ENCODE data around the gene GTSF1L. TPM values are rescaled to one million over a fixed set of nuclear protein-coding genes. Genes with fewer than 3 reads are reported as not detected.

Gene GTSF1L
- total RNA-seq, 1 experiment from 2014 or later = not detected

- POLR2A ChIA-PET (ENCODE audit: unreplicated experiment) = interaction anchor here (0.6 to 1.0 kb wide), 4 partner anchors 30 to 954 kb away, joined by 3 to 19 read pairs (median 6); no protein-coding TSS in a partner anchor
- Histone ChIP-seq H3K27me3 (ENCODE audit: insufficient read depth, low read depth) (no peaks in the 10 kb centered on the region), H3K4me2 (peak overlapping the region; percentile 32), H3K4me3 (no peak overlapping the region), H3K9me2 (ENCODE audit: insufficient read depth) (no peaks in the 10 kb centered on the region), H3K9me3 (ENCODE audit: insufficient read depth, low read depth) (no peaks in the 10 kb centered on the region), H2AFZ (no peak overlapping the region), H3K27ac (peak overlapping the region; percentile 71), H4K20me1 (ENCODE audit: insufficient read depth) (no peaks in the 10 kb centered on the region), H3F3A (ENCODE audit: insufficient read depth, low read depth) (peaks cover 30% of the 10 kb centered on the region; the same call in 1 of the 2 replicates), H3K36me3 (ENCODE audit: low read depth) (no peaks in the 10 kb centered on the region), H3K4me1 (replicated peaks; ENCODE audit: insufficient read depth) (peaks cover 48% of the 10 kb centered on the region), H3K79me2 (ENCODE audit: low read depth) (no peaks in the 10 kb centered on the region)
- intact Hi-C loops (cut with micrococcal nuclease; ENCODE audit: unreplicated experiment) = loop anchor here (1.0 to 2.0 kb wide), 5 partner anchors 31 to 635 kb away; no protein-coding TSS in a partner anchor
- CTCF ChIA-PET = interaction anchor here (0.6 to 1.7 kb wide), 8 partner anchors 89 to 582 kb away, joined by 3 to 10 read pairs (median 4); no protein-coding TSS in a partner anchor
- TF ChIP-seq EZH2 (IDR thresholded peaks at IDR 0.05; ENCODE audit: low read depth) (no peak), CTCF (conservative IDR thresholded peaks at IDR 0.05) (no peak)
- peak; percentile 51 to 91 for DNase-seq
- no TSS peak for BruUV-seq (replicated peaks)
Observed at GRCh38 chr20:43751167-43752050, 24.6 kb upstream of the GTSF1L start.

GRCh38 chr20:43750774-43751166 lies 24.0 kb upstream of the GTSF1L start:
- no peak for TF ChIP-seq EZH2 (IDR thresholded peaks at IDR 0.05; ENCODE audit: low read depth)
- TF ChIP-seq CTCF (conservative IDR thresholded peaks at IDR 0.05) = no peak
- no TSS peak for BruUV-seq (replicated peaks)
- no peaks in the 10 kb centered on the region for H3K9me3 ChIP-seq (ENCODE audit: insufficient read depth, low read depth)
- H3K4me3 ChIP-seq = no peak overlapping the region
- CTCF ChIA-PET = interaction anchor here (0.6 to 1.7 kb wide), 7 partner anchors 92 to 340 kb away, joined by 3 to 10 read pairs (median 4); no protein-coding TSS in a partner anchor
- no peak overlapping the region for H2AFZ ChIP-seq
- no peaks in the 10 kb centered on the region for H3K79me2 ChIP-seq (ENCODE audit: low read depth)
- peaks cover 55% of the 10 kb centered on the region for H3K4me1 ChIP-seq (replicated peaks; ENCODE audit: insufficient read depth)
- no peaks in the 10 kb centered on the region for H3K27me3 ChIP-seq (ENCODE audit: insufficient read depth, low read depth)
- no peaks in the 10 kb centered on the region for H3K36me3 ChIP-seq (ENCODE audit: low read depth)
- POLR2A ChIA-PET (ENCODE audit: unreplicated experiment) = interaction anchor here (0.6 to 1.0 kb wide), 3 partner anchors 31 to 160 kb away, joined by 3 to 8 read pairs (median 4); no protein-coding TSS in a partner anchor
- no peaks in the 10 kb centered on the region for H4K20me1 ChIP-seq (ENCODE audit: insufficient read depth)
- no peak for DNase-seq
- no peaks in the 10 kb centered on the region for H3K9me2 ChIP-seq (ENCODE audit: insufficient read depth)
- peak overlapping the region; percentile 32; the same call in 1 of the 2 replicates for H3K4me2 ChIP-seq
- intact Hi-C loops (cut with micrococcal nuclease; ENCODE audit: unreplicated experiment) = loop anchor here (1.0 to 2.0 kb wide), 6 partner anchors 32 to 636 kb away; no protein-coding TSS in a partner anchor
- H3K27ac ChIP-seq = peak overlapping the region; percentile 71
- peaks cover 35% of the 10 kb centered on the region; the same call in 1 of the 2 replicates for H3F3A ChIP-seq (ENCODE audit: insufficient read depth, low read depth)

- no peaks in the 10 kb centered on the region for H3K9me2 ChIP-seq (ENCODE audit: insufficient read depth)
- H3K4me3 ChIP-seq = peak overlapping the region; percentile 13; the same call in 1 of the 2 replicates
- ChIA-PET CTCF (interaction anchor here (0.6 to 1.7 kb wide), 7 partner anchors 93 to 438 kb away, joined by 3 to 10 read pairs (median 3); no protein-coding TSS in a partner anchor), POLR2A (ENCODE audit: unreplicated experiment) (interaction anchor here (0.7 kb wide), 2 partner anchors 14 to 1389 kb away, joined by 3 to 6 read pairs; no protein-coding TSS in a partner anchor)
- no peaks in the 10 kb centered on the region for H3K9me3 ChIP-seq (ENCODE audit: insufficient read depth, low read depth)
- H3F3A ChIP-seq (ENCODE audit: insufficient read depth, low read depth) = peaks cover 37% of the 10 kb centered on the region; the same call in 1 of the 2 replicates
- no TSS peak for BruUV-seq (replicated peaks)
- no peak overlapping the region; the same call in 1 of the 2 replicates for H2AFZ ChIP-seq
- intact Hi-C loops (cut with micrococcal nuclease; ENCODE audit: unreplicated experiment) = loop anchor here (1.0 to 2.0 kb wide), 2 partner anchors 330 to 637 kb away; no protein-coding TSS in a partner anchor
- no peaks in the 10 kb centered on the region for H3K36me3 ChIP-seq (ENCODE audit: low read depth)
- TF ChIP-seq EZH2 (IDR thresholded peaks at IDR 0.05; ENCODE audit: low read depth) (no peak), CTCF (conservative IDR thresholded peaks at IDR 0.05) (peak; percentile 100)
- peaks cover 62% of the 10 kb centered on the region for H3K4me1 ChIP-seq (replicated peaks; ENCODE audit: insufficient read depth)
- H3K79me2 ChIP-seq (ENCODE audit: low read depth) = no peaks in the 10 kb centered on the region
- H3K27me3 ChIP-seq (ENCODE audit: insufficient read depth, low read depth) = no peaks in the 10 kb centered on the region
- peak overlapping the region; percentile 64 for H3K4me2 ChIP-seq
- no peak overlapping the region for H3K27ac ChIP-seq
- peak in 1 of 2 experiments; percentile 87 for DNase-seq
- no peaks in the 10 kb centered on the region for H4K20me1 ChIP-seq (ENCODE audit: insufficient read depth)
Observed at GRCh38 chr20:43749734-43750294, 23.0 kb upstream of the GTSF1L start.
